SJCRH30 (cell line): ENCODE measurements around the gene FMN2. TPM values are rescaled to one million over a fixed set of nuclear protein-coding genes. Genes with fewer than 3 reads are reported as not detected.
A peak's percentile ranks its signal among the peaks of the same experiment; 100 is the strongest.

ENCODE experiments used
- DNase-seq, 2 experiments: peaks; one replicate each; pipeline ENCODE4 v3.0.0-alpha.2; 2015 to 2020
- H3K27ac ChIP-seq: fragments of 250-450 bp; sonication (Bioruptor Pico); 2 replicates; pipeline ENCODE4 v1.5.1; 2020; ENCODE audit warnings: mild to moderate bottlenecking, moderate library complexity
- H3K27me3 ChIP-seq: fragments of 250-450 bp; sonication (Bioruptor Pico); 2 replicates; pipeline ENCODE4 v1.5.1; 2020; ENCODE audit warnings: mild to moderate bottlenecking, moderate library complexity
- H3K36me3 ChIP-seq: fragments of 250-450 bp; sonication (Bioruptor Pico); 2 replicates; pipeline ENCODE4 v1.5.1; 2020; ENCODE audit warnings: mild to moderate bottlenecking, moderate library complexity
- H3K4me1 ChIP-seq: fragments of 250-450 bp; sonication (Bioruptor Pico); 2 replicates; pipeline ENCODE4 v1.5.1; 2020; ENCODE audit warnings: mild to moderate bottlenecking, moderate library complexity
- H3K4me3 ChIP-seq: fragments of 250-450 bp; sonication (Bioruptor Pico); 2 replicates; pipeline ENCODE4 v1.5.1; 2020; ENCODE audit warnings: mild to moderate bottlenecking, moderate library complexity
- H3K9me3 ChIP-seq: fragments of 250-450 bp; sonication (Bioruptor Pico); replicated peaks from 2 replicates; pipeline ENCODE4 v1.5.1; 2020; ENCODE audit warnings: mild to moderate bottlenecking, moderate library complexity
- total RNA-seq: library from RNA; depleted of rRNA; stranded (reverse); fragments of >200 nt; shearing (Covaris generic); gene quantifications from 2 replicates; pipeline ENCODE4 v1.2.3, GENCODE V29; 2014

The FMN2 gene
- total RNA-seq, 1 experiment from 2014 or later: not detected

DNA sequence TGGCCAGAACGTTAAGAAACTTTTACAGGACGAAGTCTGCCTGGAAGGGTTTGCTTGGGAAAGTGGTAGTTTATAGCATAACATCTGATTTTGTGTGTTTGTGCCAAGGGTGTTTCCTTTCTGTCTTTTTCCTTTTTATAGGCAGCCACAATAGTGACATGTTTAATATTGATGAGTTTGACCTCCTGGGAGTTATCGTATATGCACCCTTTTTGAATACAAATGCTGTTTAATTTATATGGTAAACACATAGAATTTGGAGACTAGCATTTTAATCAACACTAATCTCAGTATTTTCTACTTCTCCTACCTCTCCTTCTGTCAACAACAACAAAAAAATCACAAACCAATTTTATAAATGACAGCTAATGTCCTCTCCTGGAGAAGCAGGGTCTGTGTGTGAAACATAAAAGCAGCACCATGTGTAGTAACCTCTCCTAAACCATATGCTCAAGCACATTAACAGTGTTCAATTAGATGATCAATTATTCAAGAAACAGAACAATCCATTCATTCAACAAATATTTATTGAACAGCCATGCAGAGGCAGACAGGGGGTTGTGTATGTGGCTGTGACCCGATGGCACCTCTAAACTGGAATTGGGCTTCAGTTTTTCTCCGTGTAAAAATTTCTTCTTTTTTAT is 604 bp upstream of the FMN2 start:
- H3K27ac ChIP-seq: no peak overlapping the region

DNA sequence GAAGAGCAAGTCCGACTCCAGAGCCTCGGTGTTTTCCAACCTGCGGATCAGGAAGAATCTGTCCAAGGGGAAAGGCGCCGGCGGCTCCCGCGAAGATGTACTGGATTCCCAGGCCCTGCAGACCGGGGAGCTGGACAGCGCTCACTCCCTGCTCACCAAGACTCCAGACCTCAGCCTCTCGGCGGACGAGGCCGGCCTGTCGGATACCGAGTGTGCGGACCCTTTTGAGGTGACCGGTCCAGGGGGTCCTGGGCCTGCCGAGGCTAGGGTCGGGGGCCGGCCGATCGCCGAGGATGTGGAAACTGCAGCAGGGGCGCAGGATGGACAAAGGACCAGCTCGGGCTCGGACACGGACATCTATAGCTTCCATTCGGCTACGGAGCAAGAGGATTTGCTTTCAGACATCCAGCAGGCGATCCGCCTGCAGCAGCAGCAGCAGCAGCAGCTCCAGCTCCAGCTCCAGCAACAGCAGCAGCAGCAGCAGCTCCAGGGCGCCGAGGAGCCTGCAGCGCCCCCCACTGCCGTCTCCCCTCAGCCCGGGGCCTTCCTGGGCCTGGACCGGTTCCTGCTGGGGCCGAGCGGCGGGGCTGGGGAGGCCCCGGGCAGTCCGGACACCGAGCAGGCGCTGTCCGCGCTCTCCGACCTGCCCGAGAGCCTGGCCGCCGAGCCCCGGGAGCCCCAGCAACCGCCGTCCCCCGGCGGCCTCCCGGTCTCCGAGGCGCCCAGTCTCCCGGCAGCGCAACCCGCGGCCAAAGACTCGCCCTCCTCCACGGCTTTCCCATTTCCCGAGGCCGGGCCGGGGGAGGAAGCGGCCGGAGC is 827 bp downstream of the FMN2 start:
- Histone ChIP-seq H3K36me3 (no peaks in the 10 kb centered on the region), H3K4me3 (no peak overlapping the region), H3K4me1 (no peaks in the 10 kb centered on the region), H3K9me3 (no peaks in the 10 kb centered on the region), H3K27me3 (peaks cover 9% of the 10 kb centered on the region), H3K27ac (no peak overlapping the region)
- DNase-seq: no peak

More for the DNA sequence above, 604 bp upstream of the FMN2 start:
- Histone ChIP-seq H3K27me3 (peaks cover 9% of the 10 kb centered on the region), H3K9me3 (no peaks in the 10 kb centered on the region), H3K4me1 (no peaks in the 10 kb centered on the region), H3K4me3 (peak overlapping the region; percentile 47), H3K36me3 (no peaks in the 10 kb centered on the region)
- no peak for DNase-seq

DNA sequence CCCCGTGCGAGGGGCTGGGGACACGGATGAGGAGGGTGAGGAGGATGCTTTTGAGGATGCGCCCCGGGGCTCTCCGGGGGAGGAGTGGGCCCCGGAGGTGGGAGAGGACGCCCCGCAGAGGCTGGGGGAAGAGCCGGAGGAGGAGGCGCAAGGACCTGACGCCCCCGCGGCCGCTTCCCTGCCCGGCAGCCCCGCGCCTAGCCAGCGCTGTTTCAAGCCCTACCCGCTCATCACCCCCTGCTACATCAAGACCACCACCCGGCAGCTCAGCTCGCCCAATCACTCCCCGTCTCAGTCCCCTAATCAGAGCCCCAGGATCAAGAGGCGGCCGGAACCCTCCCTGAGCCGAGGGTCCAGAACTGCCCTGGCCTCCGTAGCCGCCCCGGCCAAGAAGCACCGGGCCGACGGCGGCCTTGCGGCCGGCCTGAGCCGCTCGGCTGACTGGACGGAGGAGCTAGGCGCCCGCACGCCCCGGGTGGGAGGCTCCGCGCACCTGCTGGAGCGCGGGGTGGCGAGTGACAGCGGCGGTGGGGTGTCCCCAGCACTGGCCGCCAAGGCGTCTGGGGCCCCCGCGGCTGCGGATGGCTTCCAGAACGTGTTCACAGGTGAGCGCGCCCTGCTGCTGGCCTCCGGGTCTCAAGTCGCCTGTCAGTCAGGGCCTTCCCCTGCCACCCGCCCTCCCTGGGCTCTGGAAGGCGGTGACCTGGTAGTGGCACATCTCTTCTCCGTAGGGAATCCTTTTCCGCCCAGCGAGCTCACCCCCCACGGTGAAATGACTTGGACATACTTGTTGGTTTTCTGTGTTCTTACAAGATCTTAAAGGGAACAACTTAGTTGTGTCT is 1.7 kb downstream of the FMN2 start:
- Histone ChIP-seq H3K9me3 (no peaks in the 10 kb centered on the region), H3K27ac (no peak overlapping the region), H3K27me3 (peaks cover 9% of the 10 kb centered on the region), H3K36me3 (no peaks in the 10 kb centered on the region), H3K4me3 (no peak overlapping the region), H3K4me1 (no peaks in the 10 kb centered on the region)
- DNase-seq: no peak

DNA sequence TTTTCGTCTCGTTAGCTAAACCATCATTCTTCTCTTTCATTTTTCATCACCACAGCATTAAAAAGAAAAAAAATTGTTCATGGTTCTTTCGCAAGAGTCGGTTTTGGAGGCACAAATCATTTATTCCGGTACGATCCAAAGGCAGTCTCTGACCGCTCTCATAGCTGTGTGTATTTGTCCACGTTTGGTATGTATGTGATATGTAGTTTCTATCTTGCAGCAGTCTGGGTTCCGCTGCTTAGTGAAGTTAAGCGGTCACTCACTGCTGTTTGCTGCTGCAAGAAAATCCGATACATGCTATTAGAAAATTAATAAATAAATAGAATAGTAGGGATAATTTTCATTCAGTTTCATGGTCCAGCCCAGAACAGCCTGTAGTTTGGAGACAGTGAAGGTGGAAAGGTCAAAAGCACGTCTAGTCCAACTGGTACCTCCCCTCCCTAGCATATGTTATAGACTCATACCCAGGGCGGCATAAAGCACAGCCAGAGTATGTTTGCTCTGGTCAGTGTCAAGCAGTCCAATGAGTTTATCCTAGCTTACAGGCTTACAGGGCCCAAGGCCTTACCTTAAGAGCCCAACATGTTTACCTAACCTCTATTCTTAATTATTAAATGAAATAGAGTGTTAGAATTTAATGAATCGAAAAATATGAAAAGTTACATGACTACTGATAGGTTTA is 2.5 kb downstream of the FMN2 start:
- H3K4me3 ChIP-seq: no peak overlapping the region
- H3K27me3 ChIP-seq: peaks cover 9% of the 10 kb centered on the region
- no peaks in the 10 kb centered on the region for H3K36me3 ChIP-seq
- no peak overlapping the region for H3K27ac ChIP-seq
- DNase-seq: no peak
- no peaks in the 10 kb centered on the region for H3K4me1 ChIP-seq
- H3K9me3 ChIP-seq: no peaks in the 10 kb centered on the region

DNA sequence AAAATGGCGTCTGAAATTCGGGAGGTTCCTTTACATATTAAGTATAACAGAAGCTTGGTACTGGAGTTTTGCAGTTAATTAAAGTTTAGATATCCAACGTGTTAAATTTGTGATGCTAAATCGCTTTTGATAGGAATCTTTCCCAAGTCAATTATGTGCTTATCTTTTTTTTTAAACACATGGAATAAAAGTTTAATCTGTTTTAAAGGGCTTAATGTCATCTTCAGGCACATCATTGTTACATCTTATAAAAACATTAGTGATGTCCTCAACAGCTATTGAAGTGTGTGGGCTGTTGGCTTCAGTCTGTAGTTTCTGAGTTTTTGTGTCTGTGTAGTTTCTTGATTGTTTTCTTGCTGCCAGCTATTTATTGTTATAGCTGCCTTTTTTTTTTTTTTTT is 5.3 kb downstream of the FMN2 start:
- Histone ChIP-seq H3K9me3 (no peaks in the 10 kb centered on the region), H3K4me3 (no peak overlapping the region), H3K4me1 (no peaks in the 10 kb centered on the region), H3K36me3 (no peaks in the 10 kb centered on the region), H3K27me3 (peaks cover 3% of the 10 kb centered on the region; the same call in 1 of the 2 replicates), H3K27ac (no peak overlapping the region)
- no peak for DNase-seq

DNA sequence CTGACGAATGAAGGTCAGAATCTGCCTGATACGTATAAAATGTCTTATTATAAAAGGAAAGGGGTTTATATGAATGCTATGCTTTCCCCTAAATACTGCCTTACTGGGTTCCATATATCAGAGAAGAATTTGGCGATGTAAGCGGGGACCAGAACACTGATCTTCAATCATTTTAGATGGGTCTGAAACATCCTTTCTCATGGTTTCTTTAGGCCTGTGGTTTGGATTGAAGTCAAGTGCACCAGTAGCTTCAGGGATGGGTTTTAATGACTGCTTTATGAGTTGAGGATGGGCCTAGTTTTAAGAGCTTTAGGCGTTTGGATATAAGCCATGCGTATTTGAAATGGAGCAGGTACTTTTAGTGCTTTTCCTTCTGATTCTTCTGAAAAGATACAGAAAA is 6.9 kb downstream of the FMN2 start:
- H3K9me3 ChIP-seq: no peaks in the 10 kb centered on the region
- no peak overlapping the region for H3K27ac ChIP-seq
- no peak for DNase-seq
- H3K36me3 ChIP-seq: no peaks in the 10 kb centered on the region
- H3K4me3 ChIP-seq: no peak overlapping the region
- no peaks in the 10 kb centered on the region for H3K4me1 ChIP-seq
- H3K27me3 ChIP-seq: no peaks in the 10 kb centered on the region

DNA sequence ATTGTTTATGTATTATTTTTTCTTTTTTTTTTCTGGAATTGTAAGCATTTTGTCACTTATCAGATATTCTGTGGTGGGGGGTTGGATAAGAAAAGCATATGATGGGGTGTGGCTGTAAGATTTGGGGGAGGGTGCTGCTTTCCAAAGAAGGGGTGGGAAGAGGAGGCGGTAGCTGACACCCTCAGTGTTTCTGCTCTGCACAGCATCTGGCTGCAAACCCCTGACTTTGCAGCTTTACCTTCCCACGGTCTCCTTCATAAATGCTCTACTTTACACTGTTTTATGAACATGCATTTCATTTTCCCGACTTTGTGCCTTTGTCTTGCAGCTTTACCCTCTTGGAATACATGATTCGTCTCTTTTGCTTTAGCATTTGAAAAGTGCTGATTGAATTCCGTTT is 7.6 kb downstream of the FMN2 start:
- no peaks in the 10 kb centered on the region for H3K27me3 ChIP-seq
- H3K4me3 ChIP-seq: no peak overlapping the region
- no peaks in the 10 kb centered on the region for H3K4me1 ChIP-seq
- no peaks in the 10 kb centered on the region for H3K9me3 ChIP-seq
- no peaks in the 10 kb centered on the region for H3K36me3 ChIP-seq
- no peak overlapping the region for H3K27ac ChIP-seq
- DNase-seq: no peak

DNA sequence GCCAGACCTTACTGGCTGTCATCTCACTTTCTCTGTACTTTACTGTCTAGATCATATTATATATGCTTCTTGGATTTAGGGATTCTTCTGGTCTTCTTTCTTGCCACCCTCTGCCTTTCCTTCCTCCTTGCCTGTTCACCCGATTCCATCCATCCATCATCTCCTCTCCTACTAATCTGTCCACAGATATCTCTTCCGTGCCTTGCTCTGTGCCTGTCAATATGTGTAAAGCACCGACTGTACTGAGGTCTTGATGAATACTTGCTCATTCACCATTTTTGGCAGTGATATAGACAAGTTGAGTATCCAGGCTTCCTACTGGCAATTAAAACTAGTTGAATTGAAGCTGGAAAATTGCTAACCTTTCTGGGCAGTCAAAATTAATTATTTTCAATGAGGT is 8.1 kb downstream of the FMN2 start:
- no peaks in the 10 kb centered on the region for H3K36me3 ChIP-seq
- no peaks in the 10 kb centered on the region for H3K9me3 ChIP-seq
- no peak overlapping the region for H3K4me3 ChIP-seq
- H3K4me1 ChIP-seq: no peaks in the 10 kb centered on the region
- no peak for DNase-seq
- H3K27ac ChIP-seq: no peak overlapping the region
- H3K27me3 ChIP-seq: no peaks in the 10 kb centered on the region

DNA sequence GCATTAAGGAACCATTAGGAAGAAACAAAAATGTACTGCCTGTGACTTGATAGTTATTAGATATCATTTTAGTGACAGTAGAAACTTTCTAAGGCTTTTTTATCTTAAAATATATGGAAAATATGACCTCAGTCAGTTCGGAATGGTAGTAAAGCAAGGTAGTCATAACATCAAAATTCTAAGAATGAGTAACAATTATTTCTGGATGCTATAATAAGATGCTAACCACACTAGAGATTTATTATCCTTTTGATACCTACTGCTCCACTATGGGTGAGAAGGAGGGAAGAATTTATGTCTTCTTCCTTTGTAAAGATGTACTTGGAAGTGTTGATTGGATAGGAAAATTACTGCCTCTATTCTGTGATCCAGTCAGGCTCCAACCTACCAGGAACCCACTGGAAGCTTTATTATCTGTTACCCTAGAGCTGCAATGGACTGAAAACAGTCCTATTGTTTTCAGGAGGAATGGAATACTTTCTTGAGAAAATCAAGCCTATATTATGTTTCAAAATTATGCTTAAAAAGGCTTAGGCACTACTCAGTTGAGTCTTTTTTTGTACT is 8.8 kb downstream of the FMN2 start:
- H3K4me3 ChIP-seq: no peak overlapping the region
- H3K9me3 ChIP-seq: no peaks in the 10 kb centered on the region
- DNase-seq: no peak
- H3K36me3 ChIP-seq: no peaks in the 10 kb centered on the region
- no peaks in the 10 kb centered on the region for H3K27me3 ChIP-seq
- H3K4me1 ChIP-seq: no peaks in the 10 kb centered on the region
- H3K27ac ChIP-seq: no peak overlapping the region

DNA sequence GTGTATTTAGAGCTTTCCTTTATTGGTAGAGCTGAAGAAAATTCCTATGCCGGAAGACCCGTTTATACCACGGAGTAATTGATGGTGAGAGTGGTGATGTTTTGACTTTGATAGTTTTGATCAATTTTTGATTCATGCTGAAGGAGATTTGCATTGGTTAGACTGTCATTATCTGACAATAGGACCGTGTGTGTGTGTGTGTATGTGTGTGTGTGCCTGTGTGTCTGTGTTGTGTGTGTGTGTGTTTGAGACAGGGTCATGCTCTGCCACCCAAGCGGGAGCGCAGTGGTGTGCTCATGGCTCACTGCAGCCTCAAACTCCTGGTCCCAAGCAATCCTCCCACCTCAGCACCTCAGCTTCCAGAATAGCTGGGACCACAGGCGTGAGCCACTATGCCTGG is 9.6 kb downstream of the FMN2 start:
- no peak for DNase-seq
- Histone ChIP-seq H3K27me3 (no peaks in the 10 kb centered on the region), H3K4me3 (no peak overlapping the region), H3K27ac (no peak overlapping the region), H3K4me1 (no peaks in the 10 kb centered on the region), H3K9me3 (no peaks in the 10 kb centered on the region), H3K36me3 (no peaks in the 10 kb centered on the region)

DNA sequence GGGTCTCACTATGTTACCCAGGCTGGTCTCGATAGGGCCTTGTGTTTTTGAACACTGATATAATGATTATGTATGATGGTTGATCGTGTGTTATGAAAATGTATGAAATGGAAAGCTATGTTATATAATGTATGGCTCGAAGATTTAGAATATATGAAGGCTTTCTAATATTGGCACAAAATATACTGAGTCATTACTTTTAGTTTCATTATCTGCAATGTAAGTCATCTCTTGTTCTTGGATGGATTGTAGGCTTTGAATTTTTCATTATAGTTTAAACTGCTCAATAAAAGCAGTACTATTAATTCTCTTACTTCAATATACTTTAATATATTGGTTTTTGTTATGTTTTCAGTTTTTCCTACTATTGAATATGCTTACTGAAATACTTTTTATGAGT is 10.1 kb downstream of the FMN2 start:
- Histone ChIP-seq H3K4me1 (no peaks in the 10 kb centered on the region), H3K27ac (no peak overlapping the region), H3K27me3 (no peaks in the 10 kb centered on the region), H3K4me3 (no peak overlapping the region), H3K9me3 (no peaks in the 10 kb centered on the region), H3K36me3 (no peaks in the 10 kb centered on the region)
- no peak for DNase-seq

DNA sequence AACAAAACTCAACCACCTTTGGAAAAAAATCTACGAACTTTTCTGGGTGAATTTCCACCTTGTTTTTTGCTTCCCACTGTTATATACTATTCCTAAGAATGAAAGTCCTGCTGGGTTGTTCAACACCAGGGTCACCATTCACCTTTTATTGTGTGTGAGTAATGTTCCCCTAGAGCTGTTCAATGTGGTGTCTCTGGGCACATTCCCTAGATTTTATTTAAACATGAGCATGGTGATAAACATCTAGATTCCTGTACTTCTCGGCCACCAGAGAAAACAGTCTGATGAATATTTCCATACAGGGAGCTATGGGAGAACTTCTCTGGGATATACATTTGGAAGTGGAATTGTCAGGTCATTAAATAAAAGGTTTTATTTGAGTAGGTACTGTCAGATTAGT is 13.0 kb downstream of the FMN2 start:
- H3K36me3 ChIP-seq: no peaks in the 10 kb centered on the region
- H3K4me3 ChIP-seq: no peak overlapping the region
- H3K27me3 ChIP-seq: no peaks in the 10 kb centered on the region
- no peaks in the 10 kb centered on the region for H3K9me3 ChIP-seq
- no peak for DNase-seq
- H3K4me1 ChIP-seq: no peaks in the 10 kb centered on the region
- no peak overlapping the region for H3K27ac ChIP-seq

DNA sequence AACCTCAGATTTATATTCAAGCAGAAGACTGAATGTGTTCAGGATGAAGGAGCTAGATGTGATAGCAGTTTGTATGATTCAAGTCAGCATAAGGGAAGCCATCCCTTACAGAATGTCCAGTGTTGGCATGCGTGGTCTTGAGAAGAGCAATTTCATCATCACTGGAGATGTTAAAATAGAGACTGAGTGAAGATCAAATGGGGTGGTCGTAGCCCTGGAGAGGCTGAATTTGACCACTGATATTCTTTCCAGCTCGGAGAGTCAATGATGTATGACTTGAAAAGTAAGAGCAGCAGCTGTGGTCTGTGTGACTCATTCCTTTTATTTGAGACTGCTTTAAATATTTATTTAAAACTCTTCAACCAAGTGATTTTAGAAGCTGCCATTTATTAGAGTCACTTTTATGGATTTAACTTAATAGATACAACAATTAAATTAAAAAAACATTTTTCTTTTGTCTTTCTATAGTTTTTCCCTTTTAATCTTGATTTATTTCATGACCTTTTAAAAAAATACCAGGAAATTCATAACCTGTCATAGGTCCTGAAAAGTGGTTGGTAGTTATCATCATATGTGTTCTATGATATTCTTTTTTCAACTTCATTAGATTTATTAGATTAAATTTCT is 15.5 kb downstream of the FMN2 start:
- H3K9me3 ChIP-seq: no peaks in the 10 kb centered on the region
- no peaks in the 10 kb centered on the region for H3K27me3 ChIP-seq
- no peak for DNase-seq
- H3K27ac ChIP-seq: no peak overlapping the region
- H3K4me1 ChIP-seq: no peaks in the 10 kb centered on the region
- H3K4me3 ChIP-seq: no peak overlapping the region
- no peaks in the 10 kb centered on the region for H3K36me3 ChIP-seq

DNA sequence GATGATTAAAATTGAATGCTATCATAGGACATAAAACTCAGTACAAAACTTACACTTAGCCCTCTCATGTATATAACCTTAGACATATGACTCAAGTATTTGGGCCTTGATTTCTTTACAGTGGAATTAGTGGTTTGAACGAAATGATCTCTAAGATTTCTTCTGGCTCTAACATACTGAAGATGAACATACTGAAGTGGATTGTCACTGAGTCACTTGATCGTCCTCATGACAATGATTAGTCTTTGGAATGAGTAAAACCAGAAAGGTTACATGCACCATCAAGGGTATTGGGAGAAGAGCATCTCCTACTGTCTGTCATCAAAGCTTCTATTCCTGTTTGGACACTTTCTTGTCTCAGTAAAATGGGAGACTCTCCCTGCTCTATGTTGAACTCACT is 17.4 kb downstream of the FMN2 start:
- no peaks in the 10 kb centered on the region for H3K4me1 ChIP-seq
- H3K27ac ChIP-seq: no peak overlapping the region
- no peaks in the 10 kb centered on the region for H3K9me3 ChIP-seq
- no peaks in the 10 kb centered on the region for H3K36me3 ChIP-seq
- DNase-seq: no peak
- H3K4me3 ChIP-seq: no peak overlapping the region
- no peaks in the 10 kb centered on the region for H3K27me3 ChIP-seq
